Stomach (tissue), 4 donors: ENCODE data around the gene ZNF396.

Source experiments
- CTCF ChIP-seq, 7 experiments: fragments of 450-650 bp in 4 of 7; fragments of 200-600 bp in 3 of 7; sonication (generic) in 3 of 7; IDR thresholded peaks; one replicate each; pipeline ENCODE4 v1.5.1; 2016 to 2019; ENCODE audit warnings: antibody characterized with exemption in 7 of 7, control low read depth in 2 of 7, mild to moderate bottlenecking in 1 of 7
- EP300 ChIP-seq: sonication (generic); formaldehyde crosslinking; IDR thresholded peaks from one replicate; pipeline ENCODE4 v1.6.1; 2017; ENCODE audit warnings: antibody characterized with exemption
- POLR2A ChIP-seq, 4 donors: fragments of 450-650 bp; IDR thresholded peaks; one replicate each; pipeline ENCODE4 v1.6.1; 2016; ENCODE audit warnings: antibody characterized with exemption in 4 of 4, control low read depth in 2 of 4, mild to moderate bottlenecking in 1 of 4, moderate library complexity in 1 of 4
- POLR2AphosphoS5 ChIP-seq, 3 donors: sonication (generic); formaldehyde crosslinking; IDR thresholded peaks; one replicate each; pipeline ENCODE4 v1.6.1; 2016; ENCODE audit warnings: antibody characterized with exemption in 3 of 3

- TF ChIP-seq POLR2A (IDR thresholded peaks at IDR 0.05) = no peak
- TF ChIP-seq CTCF (IDR thresholded peaks at IDR 0.05) = no peak
- TF ChIP-seq EP300 = no peak
- no peak for TF ChIP-seq POLR2AphosphoS5 (IDR thresholded peaks at IDR 0.05)
These were observed 42.3 kb downstream of the ZNF396 start for GRCh38 chr18:35334821-35335220.
